GM21367 (cell line): Measurements from ENCODE around the gene ARG2.

Experiments
- ATAC-seq: cut with Tn5 transposase; IDR thresholded peaks from one replicate; pipeline ENCODE4 v1.9.1; 2021; ENCODE audit not compliant: unreplicated experiment

Gene ARG2

DNA sequence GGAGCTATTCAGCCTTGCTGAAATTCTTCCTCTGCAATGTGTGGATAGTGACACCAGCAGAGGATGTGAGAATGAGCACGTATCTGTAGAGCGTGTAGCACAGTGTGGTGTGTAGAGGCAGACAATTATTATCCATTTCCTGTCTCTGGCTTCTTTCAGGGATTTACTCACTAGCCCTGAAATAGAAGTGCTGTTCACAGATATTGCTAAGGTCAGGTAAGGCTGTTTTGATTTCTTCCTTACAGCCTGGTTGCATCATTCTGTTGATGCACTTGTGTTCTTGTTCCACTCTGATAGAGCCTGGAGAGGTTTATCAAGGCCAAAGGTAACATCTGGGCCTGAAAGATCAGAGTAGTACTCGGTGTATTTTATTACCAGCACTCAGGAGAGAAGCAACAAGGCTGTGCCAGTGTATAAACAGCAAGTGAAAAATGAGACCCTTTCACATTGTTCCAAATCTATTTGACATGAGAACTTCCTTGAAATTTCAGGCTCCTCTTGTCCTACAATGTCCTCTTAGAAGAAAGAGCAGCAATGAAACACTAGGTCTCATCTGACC lies 16.7 kb downstream of the ARG2 start:
- ATAC-seq, result no peak

DNA sequence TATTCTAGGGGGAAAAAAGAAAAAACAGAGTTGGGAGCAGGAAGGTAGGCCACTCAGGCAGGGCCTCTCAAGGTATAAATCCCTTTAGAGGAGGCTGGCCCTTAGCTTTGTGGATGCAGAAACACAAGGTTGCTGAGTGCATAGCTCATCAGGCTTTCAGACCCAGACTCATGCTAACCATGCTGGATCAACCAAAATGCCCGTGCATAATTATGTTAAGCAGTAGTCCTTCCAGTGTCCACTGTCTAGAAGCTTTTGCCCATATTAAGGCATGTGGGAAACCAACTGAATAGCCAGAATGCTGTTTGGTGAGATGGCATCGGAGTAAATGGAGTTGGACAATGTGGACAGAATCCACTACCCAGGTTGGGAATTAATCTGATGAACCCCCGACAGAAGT lies 18.9 kb downstream of the ARG2 start:
- no peak for ATAC-seq

DNA sequence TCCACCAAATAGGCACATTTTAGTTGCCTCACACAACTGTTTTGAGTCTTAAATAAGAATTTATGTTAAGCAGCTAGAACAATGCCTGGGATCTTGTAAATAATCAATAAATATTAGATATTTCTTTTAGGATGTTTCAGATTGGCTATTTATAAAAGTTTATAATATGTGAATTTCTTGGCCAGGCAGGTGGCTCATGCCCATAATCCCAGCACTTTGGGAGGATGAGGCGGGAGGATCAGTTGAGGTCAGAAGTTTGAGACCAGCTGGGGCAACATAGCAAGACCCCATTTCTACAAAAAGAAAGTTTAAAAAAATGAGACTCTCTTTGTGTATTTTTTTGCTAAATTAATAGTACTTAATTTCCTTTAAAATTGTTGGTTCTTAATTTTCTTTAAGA lies 21.8 kb downstream of the ARG2 start:
- no peak for ATAC-seq

DNA sequence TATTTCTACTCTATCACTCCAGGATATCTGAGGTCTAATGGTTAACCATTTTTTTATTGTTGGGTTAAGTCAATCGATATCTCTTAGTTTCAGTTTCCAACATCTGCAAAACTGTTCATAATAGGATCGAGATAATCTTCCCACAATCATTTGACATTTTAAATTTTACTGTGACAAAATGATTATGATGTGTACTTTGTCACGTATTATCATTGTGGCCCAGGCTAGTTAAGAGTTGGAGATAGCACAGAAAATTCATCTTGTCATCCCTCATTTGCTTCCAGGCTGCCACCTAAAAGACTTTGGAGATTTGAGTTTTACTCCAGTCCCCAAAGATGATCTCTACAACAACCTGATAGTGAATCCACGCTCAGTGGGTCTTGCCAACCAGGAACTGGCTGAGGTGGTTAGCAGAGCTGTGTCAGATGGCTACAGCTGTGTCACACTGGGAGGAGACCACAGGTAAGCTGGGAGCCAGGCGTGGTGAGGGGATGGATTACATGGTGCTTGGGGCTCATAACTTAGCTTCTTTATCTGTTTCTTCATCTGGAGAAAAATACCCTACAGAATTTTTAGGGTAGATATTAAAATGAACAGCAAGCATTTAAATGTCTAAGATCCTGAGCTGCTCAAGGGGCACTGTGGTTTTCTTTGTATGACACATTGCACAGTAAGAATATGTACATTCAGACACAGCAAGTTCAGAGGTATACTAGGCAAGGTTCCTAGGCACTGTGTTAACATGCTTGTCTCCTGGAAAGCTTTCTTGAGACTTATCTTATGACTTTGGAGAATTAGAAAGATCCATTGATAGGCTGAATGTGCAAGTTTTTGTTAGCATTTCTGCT lies 22.4 kb downstream of the ARG2 start:
- no peak for ATAC-seq

DNA sequence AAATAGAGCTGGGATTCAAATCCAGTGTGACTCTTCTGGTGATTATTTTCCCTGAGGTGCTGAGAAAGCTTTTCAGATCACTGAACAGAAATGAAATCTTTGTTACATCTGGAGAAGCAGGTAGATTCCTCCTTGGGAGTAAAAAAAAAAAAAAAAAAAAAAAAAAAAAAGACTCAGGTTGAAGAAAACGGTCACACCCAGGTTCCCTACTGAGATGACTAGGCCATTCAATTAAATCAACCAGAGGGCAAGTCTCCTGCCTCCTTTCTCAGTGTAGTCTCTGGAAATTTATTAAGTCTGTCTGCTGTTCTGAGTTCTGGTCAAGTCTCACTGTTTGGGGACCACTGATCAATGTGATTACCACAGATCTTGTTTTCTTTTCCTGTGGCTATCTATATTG lies 24.0 kb downstream of the ARG2 start:
- ATAC-seq, result no peak

DNA sequence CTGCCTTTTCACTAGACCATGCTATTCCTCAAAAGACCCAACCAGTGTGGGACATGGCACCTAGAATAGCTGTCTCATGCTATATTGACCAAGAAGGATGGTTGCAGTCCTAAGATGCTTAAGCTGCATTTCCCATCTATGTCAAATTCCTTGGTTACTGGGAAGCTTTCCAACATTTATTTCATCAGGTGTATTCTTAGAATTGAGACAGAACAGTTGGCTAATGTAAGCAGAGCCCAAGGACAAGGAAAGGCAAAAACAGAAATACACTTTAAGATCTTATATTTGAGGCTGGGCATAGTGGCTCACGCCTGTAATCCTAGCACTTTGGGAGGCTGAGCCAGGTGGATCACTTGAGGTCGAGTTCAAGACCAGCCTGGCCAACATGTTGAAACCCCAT lies 24.7 kb downstream of the ARG2 start:
- ATAC-seq, result no peak

DNA sequence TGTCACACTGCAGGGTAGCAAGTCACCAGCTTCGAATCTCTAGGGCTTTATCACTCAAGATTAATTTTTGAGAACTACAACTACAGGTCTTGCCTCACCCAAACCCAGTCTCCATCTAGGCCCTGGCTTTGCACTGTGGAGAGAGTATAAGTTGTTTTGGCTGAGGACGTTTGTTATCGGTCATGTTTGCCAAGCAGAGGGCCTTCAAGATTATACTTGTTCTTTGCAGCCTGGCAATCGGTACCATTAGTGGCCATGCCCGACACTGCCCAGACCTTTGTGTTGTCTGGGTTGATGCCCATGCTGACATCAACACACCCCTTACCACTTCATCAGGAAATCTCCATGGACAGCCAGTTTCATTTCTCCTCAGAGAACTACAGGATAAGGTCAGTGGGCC lies 25.7 kb downstream of the ARG2 start:
- no peak for ATAC-seq

DNA sequence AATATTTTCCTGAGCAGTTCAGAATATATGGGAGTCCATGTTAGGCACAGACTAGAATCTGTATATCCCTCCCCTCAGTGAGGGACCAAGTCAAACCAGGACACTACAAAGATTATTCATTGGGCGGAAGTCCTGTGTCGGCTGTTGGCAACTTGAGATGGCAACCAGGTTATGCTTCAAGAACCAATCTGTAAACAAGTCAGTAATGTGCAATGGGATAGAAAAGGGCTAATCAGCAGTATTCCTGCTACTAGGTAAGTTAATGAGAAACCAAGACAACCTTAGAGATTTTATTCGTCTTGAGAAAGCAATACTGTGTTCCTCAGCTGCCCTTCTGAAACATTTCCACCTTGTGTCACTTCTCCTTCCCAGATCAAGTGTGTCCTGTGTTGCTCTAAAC lies 26.4 kb downstream of the ARG2 start:
- ATAC-seq, result no peak

DNA sequence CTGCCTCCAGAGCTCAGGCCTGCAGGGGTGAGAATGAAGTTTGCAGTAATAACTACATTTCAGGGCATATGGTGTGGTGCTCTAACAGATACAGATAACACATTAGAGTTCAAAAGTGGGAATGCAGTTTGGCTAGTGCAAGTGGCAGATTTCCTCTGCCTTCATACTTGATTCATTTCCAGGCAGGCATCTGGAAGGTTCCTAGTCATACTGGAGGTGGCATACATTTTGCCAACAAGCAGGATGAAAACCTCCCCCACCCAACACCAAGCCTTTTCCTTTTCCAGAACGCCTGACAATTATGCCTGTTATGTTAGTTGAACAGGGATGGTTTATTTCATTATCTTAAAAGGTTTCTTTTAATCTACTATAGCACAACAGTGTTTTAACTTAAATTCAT lies 30.4 kb downstream of the ARG2 start:
- ATAC-seq, result no peak

DNA sequence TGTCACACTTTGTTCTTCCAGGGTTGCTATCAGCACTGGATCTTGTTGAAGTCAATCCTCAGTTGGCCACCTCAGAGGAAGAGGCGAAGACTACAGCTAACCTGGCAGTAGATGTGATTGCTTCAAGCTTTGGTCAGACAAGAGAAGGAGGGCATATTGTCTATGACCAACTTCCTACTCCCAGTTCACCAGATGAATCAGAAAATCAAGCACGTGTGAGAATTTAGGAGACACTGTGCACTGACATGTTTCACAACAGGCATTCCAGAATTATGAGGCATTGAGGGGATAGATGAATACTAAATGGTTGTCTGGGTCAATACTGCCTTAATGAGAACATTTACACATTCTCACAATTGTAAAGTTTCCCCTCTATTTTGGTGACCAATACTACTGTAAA lies 31.0 kb downstream of the ARG2 start:
- no peak for ATAC-seq

DNA sequence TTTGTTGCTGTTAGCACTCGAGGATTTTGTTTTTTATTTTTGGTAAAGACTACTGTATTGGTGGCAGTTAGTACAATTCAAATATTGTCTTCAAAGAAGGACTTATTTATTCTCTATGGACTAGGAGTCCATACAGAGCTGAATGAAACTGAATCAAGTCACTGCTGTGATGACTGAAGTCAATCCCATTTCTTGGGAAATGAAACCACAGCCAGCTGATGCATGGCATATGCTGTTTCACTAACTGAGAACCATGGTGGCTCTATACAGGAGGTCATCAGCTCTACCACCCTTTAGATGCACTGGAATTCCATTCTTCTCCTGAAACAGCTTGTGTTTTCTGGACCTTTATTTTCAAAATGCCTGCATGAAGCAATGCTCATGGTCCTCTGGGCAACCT lies 32.5 kb downstream of the ARG2 start:
- ATAC-seq, result no peak

DNA sequence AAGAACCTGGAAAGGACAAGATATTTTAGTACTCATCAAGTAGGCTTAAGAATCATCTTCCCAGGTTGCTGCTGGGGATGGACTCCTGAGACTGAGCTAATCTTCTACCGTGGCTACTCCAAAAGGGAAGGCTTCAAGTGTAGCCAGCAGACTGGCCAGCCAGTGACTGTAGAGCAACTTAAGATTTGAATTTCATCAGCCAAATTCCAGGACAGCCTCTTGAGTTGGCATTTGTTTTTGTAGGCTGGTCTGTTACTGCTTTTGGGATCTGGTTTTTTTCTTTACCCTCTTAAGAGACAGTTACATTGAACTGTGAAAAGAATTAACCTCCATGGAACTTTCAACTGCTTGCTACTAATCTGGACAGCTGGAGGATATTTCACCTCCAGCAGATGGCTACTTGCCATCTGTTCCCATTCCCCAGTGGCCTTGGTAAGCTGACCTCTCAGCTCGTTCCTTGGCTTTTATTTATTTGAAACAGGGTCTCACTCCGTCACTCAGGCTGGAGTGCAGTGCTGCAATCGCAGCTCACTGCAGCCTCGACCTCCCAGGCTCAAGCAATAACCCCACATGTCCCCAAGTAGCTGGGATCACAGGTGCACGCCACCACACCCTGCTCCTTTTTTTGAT lies 34.0 kb downstream of the ARG2 start:
- ATAC-seq, result no peak

DNA sequence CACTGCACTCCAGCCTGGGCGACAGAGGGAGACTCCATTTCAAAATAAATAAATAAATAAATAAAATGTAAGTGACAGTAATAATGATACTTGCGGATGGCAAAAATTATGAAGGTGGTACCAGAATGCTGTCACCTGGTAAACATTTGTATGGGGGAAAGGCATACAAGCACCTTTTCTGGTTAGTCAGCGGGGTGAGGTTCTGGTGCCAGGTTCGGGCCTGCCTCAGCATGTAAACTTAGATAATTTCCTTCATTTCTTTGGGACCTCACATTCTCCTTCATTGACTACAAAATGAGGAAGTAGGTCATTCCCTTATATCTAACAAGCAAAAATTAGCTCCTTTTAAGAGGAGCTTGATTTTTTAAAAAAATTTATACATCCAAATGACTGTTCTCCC lies 43.9 kb downstream of the ARG2 start:
- no peak for ATAC-seq

DNA sequence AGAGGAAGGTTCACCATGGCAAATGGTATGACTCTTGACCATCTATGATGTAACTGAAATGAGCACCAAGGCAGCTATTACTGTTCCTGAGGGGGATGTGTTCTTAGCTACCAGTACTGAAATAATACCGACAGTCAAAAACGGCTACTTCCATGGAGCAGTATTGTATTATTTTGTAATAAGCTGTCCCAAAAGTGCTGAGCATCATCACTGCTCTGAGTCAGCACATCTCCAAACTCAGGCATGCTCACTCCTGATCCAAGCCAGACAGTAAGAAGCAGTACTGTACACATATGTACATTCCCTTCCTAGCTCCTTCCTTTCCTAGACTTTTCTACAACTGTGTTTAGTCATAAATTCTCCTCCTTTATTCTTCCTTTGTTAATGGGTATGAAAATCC lies 46.1 kb downstream of the ARG2 start:
- ATAC-seq, result no peak

DNA sequence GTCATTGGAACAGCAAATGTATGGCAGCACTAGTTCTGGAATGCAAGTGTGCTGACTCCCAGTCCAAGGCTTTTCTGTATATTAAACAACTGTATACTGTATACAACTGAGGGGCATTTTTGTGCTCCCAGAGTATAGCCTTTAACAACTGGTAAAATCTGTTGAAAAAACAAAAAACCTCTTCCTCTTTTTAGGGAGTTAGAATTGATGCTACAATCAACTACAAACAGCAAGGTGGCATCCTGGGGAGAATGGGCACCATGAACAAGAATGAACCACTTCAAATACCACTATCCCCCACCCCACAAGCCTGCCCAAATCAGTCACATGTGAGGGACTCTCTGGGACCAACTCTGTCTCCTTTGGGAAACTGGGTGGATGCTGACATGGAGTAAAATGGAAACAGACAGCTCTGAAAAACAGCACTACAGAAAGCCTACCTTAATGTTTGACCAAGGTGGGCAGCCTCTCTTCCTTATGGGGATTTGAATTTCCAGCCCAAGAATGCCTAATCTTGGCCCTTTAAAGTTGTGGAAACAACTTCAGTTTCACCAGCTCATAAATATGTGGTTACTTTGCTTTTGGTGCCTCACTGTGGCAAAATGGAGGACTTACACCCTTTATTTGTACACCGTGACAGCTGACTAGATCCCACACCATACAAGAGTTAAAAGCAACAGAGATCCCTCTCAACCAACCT lies 47.2 kb downstream of the ARG2 start:
- ATAC-seq, result peak; percentile 62

DNA sequence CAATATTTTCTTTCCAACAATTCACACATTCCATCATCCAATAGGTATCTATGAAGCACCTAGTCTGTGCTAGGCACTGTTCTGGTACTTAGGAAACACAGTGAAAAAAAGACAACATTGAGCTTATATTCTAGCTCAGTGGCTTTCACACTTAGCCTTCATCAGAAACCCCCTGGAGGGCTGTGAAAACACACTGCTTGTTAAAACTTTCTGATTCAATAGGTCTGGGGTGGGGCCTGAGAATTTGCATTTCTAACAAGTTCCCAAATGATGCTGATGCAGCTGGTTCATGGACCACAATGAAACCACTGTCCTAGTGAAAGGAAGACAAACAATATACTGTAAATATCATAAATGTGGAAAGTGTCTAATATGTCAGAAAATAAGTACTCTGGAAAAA lies 48.8 kb downstream of the ARG2 start:
- no peak for ATAC-seq

DNA sequence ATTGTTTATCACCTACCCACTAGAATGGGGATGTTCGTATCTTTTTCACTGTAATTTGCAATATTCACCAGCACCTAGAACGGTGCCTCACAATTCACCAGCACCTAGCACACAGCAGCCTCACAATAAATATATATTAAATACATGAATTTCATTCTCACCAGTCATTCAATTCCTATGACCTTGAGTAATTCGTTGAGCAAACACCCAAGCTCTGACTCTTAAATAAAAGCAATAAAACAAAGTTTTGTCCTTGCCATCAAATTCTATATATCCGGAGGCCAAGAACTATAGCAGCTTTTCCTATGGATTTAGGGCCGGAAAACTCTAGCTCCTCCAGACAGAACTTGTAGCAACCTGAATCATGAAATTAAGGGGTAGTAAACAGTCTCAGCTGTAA lies 53.7 kb downstream of the ARG2 start:
- ATAC-seq, result no peak

DNA sequence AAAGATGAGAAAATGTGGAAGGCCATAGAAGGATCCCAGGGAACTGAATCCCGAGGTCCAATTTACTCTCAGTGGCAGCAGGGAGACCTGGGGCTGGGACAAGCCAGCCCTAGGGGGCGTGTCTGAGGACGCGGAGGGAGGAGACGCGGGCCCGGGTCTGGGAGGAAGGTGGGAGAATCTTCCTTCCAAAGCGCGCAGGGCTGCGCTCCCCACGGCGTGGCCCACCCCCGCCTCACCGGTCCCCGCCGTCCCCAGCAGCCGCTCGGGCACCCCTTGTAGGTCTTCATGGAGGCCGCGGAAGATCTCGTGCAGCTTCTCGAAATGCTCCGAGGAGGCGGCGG lies 54.4 kb downstream of the ARG2 start:
- ATAC-seq, result peak; percentile 34

DNA sequence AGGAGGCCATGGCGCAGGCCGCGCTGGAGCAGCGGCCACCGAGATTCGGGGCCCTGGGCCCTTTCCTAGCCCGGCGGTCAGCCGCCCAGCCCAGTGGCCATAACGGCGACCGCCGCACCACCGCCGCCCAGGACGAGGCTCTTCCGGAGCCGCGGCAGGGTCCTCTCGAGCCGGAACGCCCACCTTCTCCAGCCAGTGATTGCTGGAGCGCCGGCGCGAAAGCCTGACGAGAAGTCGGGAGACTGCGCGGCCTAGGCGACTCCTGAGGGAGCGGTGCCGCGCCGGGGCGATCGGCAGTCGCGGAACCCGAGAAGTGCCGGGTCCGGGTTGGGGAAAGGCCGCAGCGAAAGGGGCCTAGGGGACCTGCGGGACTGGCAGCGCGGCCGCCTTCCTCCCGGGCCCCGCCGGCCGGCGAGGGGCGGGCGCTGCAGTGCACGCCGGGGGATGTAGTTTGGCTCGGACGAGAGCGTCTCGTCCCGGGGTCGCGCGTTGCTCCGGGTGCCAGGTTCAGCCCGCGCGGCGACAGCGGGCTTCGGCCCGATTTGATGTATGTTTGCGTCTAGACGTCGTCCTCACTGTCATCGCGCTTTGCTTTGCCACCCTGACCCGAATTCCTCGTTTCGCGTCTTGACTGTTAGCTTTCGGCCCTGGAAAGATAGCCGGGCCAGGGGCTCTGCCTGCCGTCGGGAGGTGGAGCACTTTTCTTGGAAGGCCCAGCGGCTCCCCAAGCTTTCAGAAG lies 54.9 kb downstream of the ARG2 start, which contains the start of gene VTI1B:
Gene VTI1B (minus strand): TSS at position 153 of the 739 bp plus-strand sequence. CDS start 143 bp downstream, at position 10.
- ATAC-seq, result peak; percentile 87

DNA sequence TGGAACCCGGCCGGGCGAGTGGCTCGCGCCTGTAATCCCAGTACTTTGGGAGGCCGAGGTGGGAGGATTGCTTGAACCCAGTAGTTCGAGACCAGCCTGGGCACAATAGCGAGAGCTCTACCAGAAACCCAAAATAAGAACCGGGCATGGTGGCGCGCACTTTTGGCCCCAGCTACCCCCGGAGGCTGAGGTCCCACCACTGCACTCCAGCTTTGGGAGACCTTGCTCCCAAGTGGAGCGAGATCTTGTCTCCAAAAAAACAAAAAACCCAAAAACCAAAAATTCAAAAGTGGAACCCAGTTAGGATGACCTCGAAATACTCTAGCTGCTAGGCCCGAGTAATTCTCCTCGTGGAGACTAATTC lies 55.5 kb downstream of the ARG2 start:
- no peak for ATAC-seq

DNA sequence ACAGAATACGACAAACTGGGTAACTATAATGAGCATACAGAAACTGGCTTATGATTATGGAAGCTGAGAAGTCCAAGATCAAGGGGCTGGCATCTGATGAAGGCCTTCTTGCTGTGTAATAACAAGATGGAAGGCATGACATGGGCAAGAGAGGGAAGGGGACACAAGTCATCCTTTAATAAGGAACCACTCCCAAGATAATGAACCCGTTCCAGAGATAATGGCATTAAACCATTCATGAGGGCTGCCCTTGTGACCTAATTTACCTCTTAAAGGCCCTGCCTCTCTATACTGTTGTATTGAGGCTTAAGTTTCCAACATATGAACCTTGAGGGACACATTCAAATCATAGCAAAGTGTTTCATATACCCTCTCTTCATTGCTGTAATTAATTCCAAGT lies 59.3 kb downstream of the ARG2 start:
- no peak for ATAC-seq
